Measurements from ENCODE around the gene LRRK1. TPM values are rescaled to one million over a fixed set of nuclear protein-coding genes. Genes with fewer than 3 reads are reported as not detected.

The LRRK1 gene
- total RNA-seq, 1 donor from 2014 or later = 12.1 TPM

DNA sequence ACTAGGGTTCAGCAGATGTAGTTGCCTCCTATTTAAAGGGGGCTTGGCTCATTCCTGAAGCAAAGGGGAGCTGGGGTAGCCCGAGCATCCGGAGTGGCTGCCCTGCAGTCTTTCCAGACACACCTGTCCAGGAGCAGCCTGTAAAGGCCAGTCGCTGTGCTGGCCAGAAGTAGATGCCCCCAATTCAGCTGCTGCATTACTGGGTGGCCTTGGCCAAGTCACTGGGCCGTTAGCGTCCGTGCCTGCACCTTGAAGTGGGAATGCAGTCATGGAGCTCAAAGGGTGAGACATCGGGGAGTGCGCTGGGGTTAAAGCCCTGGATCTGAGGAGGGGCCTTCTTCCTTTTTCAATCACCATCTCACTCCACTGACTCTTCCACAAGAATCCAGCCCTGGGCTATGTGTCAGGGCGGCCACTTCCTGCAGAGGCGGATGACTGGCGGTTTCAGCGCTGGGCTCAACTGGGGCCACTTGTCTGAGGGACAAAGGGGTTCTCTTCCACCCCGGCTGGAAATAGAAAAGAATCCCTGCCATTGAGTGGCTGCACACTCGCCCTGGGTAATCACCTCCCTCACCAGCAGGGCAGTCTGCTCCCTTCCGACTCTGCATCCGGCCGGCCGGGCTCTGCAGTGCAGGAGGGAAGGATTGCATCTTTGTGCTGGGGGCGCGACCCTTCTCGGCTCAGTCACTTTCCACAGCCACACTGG lies 27.7 kb upstream of the LRRK1 start:
- peak; percentile 53 for DNase-seq

DNA sequence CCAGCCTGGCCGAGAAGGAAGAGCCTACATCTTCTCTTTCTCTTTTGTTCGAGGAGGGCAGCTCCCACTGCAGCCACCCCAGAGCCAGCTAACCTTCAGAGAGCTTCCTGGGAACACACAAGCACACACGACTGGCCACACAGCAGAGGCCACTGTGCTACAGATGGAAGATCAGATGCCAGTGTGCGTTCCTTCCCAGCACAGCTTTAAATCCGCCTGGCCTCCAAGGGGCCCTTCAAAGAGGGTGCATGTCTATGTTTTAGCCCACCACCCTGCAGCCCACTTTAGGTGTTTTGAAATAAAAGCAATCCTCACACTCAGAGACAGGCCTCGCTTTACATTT lies 27.2 kb upstream of the LRRK1 start:
- no peak for DNase-seq

DNA sequence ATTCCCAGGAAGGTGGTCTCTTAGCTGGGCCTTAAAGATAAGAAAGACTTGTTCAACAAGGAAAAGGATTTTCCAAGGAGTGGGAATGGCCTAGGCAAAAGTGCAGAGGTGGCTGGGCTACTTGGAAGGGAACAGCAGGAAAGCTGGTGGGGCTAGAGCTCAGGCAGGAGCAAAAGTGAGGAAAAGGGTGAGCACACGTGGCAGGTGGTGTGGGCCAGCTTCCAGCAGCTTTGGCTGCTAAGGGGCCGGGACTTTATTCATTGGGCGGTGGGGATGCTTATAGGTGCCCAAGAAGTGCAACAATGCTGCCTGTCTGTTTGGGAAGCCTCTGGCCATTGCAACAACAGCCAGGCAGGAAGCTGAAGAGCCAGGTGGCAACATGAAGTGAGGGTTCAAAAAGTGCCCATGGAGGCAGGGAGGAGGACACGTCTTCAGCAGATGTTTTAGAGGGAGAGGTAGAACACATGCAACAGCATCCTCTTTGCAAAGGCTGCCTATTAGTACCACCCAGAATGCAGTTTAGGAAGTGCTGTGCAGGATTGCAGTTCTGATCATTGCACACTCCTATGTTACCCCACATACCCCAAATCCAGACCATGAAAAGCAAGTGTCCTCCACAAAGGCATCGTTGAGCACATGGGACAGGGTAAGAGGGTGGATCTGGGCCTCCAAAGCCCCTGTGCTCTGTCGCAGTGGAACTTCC lies 25.7 kb upstream of the LRRK1 start:
- no peak for DNase-seq

DNA sequence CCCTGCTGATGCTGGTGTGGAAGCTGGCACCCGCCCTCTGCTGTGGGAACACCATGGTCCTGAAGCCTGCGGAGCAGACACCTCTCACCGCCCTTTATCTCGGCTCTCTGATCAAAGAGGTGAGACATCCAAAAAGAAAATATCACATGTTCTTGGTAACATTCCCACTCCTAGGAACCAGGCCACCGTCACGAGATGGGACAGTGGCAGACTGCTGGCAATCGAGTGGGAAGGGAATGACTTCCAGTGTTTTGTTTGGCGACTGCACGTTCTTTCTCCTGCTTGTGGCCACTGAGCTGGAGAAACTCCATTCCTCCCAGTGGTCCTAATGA lies 25.2 kb upstream of the LRRK1 start:
- DNase-seq = no peak

DNA sequence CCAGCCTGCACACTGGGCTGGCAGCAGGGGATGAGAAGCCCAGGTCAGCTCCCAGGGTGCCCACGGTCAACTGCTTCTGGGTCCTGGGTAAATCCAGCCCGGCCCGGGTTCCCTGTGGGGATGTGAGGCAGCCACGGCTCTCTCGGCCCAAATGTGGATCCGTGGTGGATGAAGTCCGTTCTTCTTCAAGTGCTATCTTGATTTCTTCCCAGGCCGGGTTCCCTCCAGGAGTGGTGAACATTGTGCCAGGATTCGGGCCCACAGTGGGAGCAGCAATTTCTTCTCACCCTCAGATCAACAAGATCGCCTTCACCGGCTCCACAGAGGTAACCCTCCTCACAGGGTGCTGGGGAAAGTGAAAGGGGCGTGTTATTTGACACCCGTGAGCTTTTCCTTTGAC lies 23.4 kb upstream of the LRRK1 start:
- DNase-seq = no peak

DNA sequence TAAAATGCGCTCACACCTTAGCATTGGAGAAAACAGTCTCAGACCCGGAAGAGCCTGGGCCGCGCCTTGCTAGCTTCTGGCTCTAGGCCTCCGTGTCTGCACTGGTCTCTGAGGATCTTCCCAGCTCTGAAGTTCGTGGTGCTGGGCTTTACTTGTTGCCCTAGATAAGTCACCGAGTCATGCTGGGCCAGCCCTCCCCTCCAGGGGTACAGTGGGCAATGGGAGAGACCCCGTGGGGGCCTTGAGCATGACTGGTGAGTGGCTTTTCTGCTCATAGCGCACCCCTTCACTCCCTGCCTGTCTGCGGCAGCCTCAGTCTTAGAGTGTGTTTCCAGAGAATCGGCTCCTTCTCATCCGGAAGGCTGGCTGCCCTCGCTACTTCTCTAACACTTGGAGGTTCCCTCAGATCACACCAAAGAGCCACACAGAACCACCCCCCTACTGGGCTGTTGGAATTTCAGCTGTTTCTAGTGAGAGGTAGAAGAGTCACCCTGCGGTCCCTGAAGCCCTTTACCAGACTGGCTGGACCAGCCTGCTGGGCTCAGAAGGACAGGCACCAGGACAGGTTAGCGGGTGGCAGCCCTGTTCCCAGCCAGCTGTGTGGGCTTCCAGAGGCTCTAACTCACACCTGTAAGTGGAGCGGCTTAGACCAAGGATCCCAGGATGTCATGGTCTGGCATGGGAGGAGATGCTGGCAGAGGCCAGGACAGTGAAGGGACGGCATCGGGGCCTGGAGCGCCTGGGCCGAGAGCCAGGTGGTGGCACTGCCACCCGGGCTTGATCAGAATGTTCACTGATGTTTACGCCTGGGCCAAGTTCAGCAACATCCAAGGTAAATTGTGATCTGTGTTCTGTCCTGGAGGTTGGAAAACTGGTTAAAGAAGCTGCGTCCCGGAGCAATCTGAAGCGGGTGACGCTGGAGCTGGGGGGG lies 21.7 kb upstream of the LRRK1 start:
- DNase-seq = no peak

DNA sequence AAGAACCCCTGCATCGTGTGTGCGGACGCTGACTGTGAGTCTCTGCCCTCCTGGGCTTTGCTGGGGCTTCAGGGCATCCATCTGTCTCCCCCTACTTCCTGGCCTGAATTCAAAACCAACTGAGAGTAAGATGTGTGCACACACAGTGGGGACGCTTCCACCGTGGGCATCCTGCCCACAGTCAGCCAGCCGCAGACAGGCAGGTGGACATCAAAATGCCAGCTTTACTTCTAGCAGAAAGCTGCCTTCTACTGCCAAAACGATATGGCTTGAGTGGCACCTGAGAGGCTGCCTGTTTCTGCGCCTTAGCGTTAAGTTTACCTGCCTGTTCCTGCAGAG lies 21.0 kb upstream of the LRRK1 start:
- no peak for DNase-seq

DNA sequence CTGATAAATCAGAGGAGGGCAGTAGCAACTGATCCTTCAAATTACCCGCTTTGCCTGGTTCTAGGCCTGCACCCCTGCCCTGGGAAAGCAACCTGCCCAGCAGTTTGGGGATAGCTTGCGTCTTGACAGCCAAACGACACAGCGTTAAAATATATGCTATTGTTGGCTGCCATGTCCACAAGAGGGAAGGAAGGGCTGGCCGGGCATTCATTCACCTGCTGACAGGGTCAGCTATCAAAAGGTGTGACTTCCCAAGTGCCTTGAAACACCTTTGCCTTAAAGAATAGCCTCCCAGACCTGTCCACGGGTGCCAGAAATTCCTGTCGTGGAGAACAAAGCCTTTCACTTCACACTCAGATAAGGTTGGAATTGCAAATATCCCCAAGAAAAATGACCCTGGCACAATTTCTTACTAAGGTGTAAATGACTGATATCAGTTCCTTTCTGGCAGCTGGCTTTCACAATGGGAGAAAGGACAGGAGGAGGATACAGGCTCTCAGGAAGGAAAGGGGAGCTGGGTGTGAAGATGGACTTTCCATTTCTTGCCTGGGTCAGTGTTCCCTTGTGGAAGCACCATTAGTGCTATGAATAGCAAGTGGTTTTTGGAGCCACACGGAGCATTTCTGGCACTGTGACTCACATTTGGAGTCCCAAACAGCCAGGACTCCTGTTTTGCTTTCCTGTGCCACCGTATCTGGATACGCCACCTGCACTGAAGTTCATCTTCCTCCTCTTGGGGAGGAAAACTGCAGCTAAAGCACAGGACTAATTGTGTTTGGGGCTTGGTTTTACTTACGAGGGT lies 20.3 kb upstream of the LRRK1 start:
- DNase-seq = peak; percentile 63

DNA sequence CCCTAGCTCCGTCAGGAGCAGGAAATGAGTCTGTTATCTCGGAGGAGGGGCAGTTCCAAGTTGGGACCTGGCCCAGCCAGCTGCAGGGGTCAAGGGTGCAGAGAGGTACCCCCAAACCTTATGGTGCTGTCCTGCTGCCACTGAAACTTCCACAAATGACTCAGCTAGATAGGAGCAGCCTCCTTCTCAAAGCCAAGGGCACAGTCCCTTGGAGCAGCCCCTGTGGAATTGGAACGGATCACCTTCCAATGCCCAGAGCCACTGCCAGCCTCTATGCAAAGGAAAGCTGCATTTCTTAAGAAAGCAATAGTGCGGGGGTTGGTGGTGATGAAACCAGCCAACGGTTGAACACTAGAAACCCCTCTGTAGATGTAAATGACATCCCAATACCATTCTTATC lies 19.6 kb upstream of the LRRK1 start:
- DNase-seq = peak; percentile 46

DNA sequence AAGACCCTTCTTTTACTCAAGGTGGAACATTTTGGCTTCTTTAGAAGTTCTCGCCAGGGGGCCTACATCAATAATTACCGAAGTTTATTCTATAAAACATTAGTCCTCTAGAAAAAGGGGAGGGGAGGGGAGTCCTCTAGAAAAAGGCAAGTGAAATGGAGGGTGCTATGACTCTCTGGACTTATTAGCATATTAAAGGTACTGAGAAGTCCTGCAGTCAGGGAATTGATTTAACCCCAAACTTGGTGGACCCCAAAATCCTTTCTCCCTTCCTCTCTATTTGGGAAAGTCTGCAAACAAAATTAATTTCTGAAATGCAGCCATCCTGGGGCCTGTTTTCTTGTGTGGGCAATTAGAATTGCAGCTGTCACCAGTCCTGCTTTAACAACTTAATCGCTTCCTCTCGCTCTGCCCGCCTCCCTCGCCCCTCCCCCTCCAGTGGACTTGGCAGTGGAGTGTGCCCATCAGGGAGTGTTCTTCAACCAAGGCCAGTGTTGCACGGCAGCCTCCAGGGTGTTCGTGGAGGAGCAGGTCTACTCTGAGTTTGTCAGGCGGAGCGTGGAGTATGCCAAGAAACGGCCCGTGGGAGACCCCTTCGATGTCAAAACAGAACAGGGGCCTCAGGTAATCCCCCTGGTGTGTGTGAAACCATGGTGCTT lies 18.9 kb upstream of the LRRK1 start:
- peak; percentile 26 for DNase-seq

DNA sequence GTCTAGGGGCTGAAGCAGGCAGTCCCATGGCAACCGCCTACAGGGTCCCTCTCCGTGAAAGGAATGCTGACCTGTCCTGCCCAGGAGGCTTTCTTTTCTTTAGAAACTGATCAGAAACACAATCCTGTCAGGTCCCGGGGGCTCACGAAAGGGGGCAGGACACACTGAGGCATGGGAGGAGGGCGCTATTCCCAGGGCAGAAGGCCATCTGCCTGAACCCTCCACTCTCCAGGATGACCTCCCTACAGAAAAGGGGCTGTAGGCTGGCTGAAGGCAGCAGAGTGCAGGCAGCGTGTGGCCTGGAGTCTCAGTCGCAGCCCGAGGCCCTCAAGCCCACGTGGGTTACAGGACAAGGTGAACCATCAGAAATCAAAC lies 18.4 kb upstream of the LRRK1 start:
- no peak for DNase-seq

DNA sequence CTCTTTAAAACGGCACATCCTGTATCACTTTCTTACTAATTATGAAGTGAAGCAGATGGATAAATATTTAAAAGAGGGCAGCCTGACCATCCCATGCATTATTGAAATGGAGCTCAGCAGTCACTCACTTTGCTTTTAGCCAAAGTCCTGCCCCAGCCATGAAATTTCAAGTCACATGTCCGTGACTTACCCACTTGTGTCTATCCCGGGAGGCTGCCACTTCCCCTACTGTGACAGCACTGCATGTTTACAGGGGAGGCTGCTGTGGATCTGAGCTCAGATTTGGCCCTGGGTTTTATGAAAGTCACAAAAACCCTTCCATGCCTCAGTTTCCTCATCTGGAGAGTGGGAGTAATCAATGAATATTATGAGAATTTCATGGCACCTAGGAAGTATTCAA lies 17.9 kb upstream of the LRRK1 start:
- DNase-seq = no peak

DNA sequence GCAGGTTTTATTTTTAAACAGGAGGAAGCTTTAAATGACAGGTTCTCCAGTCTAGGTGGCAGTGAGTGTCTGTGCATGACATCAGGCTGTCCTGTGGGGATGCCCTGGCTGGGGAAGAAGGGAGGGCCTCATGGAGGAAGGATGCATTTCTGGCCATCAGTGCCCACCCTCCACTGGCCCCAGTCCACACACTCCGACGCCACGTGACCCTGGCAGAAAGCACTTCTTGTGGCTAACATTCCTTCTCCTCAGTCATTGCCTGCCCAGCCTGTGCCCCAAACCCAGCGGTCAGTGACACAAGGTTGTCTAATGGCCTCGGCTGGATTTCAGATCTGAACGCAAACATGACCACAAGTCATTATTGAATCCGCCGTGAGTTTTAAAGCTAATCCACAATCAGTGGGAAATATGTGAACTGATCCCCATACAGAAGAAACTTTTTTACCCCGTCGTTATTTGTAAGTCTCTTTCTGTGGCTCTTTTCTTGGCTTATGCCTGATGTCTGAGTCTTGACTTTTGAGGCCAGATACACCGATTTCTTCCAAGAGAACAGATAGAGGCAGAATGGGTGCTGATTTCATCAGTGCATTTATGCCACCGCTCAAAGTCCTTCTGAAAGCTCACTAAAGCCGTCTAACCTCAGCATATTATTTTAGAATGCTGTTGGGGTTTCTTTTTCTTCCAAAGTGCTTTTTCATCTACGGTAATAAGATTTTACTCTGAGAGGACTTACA lies 17.3 kb upstream of the LRRK1 start:
- DNase-seq = peak; percentile 15

DNA sequence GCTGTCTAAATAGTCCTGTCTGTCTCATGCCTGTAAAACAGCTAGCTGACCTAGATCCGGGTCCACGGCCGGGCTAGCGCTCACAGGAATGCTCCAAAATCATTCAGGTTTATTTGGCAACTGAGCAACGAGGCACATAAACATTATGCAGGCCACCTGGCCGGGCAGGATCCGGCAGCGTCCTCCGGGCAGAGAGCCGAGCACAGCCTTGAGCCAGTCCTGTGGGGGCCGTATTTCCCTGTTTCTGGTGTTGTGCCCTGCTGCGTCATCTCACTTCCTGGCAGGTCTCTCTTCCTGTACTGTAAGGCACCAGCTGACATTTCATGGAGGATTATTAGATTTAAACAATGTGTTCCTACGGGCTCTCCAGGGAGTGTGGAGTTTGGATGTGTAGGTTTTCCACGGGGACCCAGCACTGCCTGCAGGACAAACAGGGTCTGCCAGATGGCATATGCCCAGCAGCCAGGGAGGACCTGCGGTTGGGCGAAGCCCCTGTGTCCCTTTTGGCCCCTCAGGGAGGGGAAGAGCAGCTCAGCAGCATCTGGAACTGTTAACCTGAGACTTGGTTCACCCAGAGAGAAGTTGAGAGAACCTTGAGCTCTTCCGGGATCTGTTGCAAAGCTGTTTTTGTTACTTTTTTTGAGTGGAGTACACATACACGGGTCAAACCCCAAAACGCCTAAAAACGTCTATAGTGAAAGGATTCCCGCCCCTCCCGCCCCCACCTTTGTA lies 16.6 kb upstream of the LRRK1 start:
- peak; percentile 98 for DNase-seq

DNA sequence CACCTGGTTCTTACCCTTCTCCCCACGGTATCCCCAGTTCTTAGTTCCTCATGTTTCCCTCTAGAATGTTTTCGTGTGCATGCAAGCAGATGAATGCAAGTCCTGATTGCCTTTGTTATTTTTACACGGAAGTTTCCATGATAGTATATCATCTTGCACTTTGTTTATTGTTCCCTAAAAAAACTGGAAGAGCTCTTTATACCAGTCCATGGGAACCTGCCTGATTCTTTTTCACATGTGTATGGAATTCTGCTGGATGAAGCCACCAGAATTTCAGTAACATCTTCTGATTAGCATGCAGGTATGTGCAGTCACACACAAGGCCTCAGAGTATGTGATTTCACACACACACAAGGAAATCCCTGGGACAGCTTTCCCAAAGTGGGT lies 16.0 kb upstream of the LRRK1 start:
- peak; percentile 54 for DNase-seq

DNA sequence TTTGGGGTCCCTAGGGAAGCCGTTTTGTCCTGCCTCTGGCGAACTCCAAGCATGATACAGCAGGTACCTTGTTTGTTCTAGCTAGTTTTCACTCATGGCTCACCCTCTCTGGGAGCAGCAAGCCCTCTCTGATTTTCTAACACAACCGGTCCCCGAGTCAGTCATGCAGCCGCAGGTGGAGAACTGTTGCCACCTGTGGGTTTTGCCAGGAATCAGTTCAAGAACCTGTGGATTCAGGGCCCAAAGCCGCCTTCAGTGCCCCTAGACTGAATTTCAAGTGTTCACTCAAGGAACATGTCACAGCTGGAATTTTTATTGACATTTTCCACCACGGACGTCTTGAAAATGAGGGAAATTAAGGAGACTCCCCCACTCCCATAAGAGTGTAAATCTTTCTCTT lies 13.3 kb upstream of the LRRK1 start:
- DNase-seq = no peak

DNA sequence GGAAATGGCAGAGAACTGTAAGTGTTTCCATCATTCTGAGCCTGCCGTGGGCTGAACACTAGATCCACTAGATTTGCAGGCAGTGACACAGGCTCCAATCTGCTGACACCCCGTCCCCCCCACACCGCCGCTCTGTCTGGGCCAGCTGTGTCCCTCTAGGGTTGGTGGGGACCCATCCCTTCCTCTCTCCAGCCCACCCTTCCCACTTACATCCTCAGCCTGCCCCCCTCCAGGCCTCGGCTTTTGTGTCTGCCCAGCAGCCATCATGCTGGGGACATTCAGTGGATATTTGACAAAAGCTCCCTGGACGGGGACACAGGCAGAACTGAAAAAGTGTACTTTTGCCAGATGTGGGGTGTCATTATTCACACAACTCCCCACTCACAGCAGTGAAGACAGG lies 10.7 kb upstream of the LRRK1 start:
- no peak for DNase-seq

DNA sequence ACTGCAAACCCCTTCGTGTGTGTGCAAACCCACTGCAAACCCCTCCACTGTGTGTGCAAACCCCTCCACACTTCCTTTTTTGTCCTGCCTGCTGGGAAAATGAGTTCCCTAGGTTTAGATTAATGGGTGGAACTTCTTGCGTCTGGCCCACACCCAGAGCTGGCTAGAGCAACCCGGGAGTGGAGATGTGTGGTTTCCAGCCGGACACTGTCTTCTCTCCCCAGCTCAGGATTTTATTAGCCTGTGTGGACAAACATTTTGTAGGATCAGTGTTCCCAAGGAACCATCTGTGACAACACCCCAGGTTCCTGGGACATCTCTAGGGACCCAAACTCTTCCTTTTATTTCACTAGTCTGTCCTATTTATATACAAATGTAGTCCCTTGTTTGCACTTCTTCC lies 9.6 kb upstream of the LRRK1 start:
- DNase-seq = no peak

DNA sequence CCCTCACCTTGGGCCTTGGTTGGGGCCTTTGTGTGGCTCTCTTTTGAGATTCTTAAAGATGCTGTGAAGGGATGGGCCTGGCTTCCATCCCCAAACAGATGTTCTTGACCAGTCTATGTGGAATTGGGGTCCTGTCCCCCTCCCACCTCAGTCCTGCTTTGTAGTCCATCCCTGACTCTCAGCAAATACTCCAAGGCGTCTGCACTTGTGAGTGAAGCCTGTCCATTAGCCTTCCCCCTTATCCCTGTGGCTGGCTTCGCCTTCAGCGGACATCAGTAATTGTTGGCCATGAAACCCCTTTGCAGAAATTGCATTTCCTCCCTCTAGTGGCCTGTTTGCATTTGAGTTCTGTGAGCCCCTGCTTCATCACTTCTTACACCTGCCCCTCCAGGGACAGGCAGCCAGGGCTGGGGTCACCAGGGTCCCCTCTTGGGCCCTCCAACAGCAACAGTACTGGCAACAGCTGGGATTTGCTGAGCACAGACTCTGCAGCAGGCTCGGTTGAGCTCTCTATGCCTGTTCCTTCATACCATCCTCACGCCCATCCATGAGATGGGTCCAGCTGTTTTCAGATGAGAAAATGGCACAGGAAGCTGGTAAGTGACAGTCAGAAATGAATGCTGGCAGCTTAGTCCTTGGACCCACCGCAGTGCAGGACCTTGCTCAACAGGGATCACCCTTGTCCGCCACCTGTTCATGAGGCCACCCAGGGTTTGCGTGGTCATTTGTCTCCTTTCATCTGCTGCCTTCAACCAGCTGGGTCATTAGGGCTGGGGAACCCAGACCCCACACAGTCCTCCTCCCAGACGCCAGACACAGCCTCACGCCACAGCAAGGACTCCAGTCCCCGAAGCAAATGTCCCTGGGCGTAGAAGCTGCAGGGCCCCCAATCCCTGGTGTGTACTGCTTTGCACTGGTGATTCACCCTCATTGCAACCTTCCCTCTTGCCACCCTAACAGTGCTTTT lies 8.9 kb upstream of the LRRK1 start:
- peak; percentile 38 for DNase-seq

DNA sequence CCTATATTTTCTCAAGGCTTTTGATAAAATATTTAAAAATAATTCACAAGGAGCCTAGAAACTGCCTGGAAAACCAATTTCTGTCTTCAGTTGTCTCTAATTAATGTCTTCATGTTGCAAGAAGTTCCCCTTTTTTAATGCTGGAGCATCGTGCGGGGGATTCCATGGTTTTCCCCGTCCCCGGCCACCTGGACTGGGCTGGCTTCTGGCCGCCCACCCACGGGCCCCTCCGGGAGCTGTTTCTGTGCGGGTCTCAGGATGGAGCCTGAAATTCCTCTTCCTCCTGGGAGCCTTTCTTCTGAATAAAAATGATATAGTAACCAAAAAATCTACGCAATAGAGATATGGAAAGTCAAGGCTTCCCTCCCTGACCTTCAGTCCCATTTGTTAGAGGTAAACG lies 8.1 kb upstream of the LRRK1 start:
- no peak for DNase-seq

Measured in dermis blood vessel endothelial cell (primary cell).